ENCODE data around the gene TBCB.

The TBCB gene

DNA sequence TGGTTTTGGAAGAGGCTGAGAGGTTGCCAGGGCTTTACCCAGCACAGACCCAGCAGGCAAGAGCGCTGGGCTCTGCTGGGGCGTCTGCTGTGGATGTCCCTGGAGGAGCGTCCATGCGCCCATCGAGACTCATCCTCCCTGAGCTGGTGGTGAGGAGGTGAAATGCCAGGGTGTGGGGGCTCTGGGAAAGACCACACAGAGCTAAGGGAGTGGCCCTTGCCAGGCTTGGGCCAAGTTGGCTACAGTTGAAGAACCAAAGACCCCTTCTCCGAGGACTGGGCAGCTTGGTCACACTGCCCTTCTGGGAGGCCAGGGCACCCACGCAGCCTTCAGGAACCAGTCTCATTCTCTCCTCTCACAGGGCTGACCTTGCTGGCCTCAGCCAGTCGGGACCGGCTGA is 28.9 kb upstream of the TBCB start:
- no peak for ATAC-seq
- no peak for TF ChIP-seq ZFP30 (CRISPR knock-in tag; IDR thresholded peaks at IDR 0.05)
- no peak for TF ChIP-seq ZNF565 (CRISPR knock-in tag; conservative IDR thresholded peaks at IDR 0.05; ENCODE audit: low read depth)
- TF ChIP-seq PPARA (CRISPR knock-in tag; IDR thresholded peaks at IDR 0.05; ENCODE audit: borderline replicate concordance) = no peak
- TF ChIP-seq, protein P1, sequence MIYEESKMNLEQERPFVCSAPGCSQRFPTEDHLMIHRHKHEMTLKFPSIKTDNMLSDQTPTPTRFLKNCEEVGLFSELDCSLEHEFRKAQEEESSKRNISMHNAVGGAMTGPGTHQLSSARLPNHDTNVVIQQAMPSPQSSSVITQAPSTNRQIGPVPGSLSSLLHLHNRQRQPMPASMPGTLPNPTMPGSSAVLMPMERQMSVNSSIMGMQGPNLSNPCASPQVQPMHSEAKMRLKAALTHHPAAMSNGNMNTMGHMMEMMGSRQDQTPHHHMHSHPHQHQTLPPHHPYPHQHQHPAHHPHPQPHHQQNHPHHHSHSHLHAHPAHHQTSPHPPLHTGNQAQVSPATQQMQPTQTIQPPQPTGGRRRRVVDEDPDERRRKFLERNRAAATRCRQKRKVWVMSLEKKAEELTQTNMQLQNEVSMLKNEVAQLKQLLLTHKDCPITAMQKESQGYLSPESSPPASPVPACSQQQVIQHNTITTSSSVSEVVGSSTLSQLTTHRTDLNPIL (CRISPR knock-in tag; IDR thresholded peaks at IDR 0.05; ENCODE audit: low read depth) = no peak
- TF ChIP-seq, protein P2, sequence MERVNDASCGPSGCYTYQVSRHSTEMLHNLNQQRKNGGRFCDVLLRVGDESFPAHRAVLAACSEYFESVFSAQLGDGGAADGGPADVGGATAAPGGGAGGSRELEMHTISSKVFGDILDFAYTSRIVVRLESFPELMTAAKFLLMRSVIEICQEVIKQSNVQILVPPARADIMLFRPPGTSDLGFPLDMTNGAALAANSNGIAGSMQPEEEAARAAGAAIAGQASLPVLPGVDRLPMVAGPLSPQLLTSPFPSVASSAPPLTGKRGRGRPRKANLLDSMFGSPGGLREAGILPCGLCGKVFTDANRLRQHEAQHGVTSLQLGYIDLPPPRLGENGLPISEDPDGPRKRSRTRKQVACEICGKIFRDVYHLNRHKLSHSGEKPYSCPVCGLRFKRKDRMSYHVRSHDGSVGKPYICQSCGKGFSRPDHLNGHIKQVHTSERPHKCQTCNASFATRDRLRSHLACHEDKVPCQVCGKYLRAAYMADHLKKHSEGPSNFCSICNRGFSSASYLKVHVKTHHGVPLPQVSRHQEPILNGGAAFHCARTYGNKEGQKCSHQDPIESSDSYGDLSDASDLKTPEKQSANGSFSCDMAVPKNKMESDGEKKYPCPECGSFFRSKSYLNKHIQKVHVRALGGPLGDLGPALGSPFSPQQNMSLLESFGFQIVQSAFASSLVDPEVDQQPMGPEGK (CRISPR knock-in tag; IDR thresholded peaks at IDR 0.05; ENCODE audit: borderline replicate concordance) = no peak
- no peak for TF ChIP-seq ZNF8 (CRISPR knock-in tag; IDR thresholded peaks at IDR 0.05)
- TF ChIP-seq OSR1 (CRISPR knock-in tag; IDR thresholded peaks at IDR 0.05) = no peak
- no peak for TF ChIP-seq ZFP3 (CRISPR knock-in tag; IDR thresholded peaks at IDR 0.05)
- TF ChIP-seq SNAI2 (CRISPR knock-in tag; IDR thresholded peaks at IDR 0.05) = no peak
- no peak for TF ChIP-seq ISL1 (CRISPR knock-in tag; IDR thresholded peaks at IDR 0.05)
- TF ChIP-seq TOX (CRISPR knock-in tag; IDR thresholded peaks at IDR 0.05; ENCODE audit: borderline replicate concordance) = no peak
- TF ChIP-seq, protein P3, sequence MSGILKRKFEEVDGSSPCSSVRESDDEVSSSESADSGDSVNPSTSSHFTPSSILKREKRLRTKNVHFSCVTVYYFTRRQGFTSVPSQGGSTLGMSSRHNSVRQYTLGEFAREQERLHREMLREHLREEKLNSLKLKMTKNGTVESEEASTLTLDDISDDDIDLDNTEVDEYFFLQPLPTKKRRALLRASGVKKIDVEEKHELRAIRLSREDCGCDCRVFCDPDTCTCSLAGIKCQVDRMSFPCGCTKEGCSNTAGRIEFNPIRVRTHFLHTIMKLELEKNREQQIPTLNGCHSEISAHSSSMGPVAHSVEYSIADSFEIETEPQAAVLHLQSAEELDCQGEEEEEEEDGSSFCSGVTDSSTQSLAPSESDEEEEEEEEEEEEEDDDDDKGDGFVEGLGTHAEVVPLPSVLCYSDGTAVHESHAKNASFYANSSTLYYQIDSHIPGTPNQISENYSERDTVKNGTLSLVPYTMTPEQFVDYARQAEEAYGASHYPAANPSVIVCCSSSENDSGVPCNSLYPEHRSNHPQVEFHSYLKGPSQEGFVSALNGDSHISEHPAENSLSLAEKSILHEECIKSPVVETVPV (CRISPR knock-in tag; IDR thresholded peaks at IDR 0.05) = no peak
- TF ChIP-seq RARB (CRISPR knock-in tag; IDR thresholded peaks at IDR 0.05) = no peak
- TF ChIP-seq, protein P4, sequence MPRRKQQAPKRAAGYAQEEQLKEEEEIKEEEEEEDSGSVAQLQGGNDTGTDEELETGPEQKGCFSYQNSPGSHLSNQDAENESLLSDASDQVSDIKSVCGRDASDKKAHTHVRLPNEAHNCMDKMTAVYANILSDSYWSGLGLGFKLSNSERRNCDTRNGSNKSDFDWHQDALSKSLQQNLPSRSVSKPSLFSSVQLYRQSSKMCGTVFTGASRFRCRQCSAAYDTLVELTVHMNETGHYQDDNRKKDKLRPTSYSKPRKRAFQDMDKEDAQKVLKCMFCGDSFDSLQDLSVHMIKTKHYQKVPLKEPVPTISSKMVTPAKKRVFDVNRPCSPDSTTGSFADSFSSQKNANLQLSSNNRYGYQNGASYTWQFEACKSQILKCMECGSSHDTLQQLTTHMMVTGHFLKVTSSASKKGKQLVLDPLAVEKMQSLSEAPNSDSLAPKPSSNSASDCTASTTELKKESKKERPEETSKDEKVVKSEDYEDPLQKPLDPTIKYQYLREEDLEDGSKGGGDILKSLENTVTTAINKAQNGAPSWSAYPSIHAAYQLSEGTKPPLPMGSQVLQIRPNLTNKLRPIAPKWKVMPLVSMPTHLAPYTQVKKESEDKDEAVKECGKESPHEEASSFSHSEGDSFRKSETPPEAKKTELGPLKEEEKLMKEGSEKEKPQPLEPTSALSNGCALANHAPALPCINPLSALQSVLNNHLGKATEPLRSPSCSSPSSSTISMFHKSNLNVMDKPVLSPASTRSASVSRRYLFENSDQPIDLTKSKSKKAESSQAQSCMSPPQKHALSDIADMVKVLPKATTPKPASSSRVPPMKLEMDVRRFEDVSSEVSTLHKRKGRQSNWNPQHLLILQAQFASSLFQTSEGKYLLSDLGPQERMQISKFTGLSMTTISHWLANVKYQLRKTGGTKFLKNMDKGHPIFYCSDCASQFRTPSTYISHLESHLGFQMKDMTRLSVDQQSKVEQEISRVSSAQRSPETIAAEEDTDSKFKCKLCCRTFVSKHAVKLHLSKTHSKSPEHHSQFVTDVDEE (CRISPR knock-in tag; IDR thresholded peaks at IDR 0.05) = no peak

DNA sequence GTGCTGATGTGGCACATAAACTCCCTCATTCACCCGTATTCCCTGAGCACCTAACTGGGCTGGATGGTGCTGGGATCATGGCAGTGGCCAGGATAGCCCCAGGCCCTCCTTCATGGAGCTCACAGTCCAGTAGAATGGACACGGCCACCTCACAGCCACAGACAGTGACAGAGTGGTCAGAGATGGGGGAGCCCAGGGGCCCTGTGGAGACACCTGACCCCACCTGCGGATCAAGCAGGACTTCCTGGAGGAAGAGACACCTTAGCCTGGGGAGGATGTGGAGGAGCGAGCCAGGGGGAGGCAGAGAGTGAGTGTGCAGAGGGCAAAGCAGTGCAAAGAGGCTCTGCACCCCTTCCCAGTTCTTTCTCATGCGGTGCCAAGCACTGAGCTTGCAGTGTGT is 25.4 kb upstream of the TBCB start:
- TF ChIP-seq ARNTL (CRISPR knock-in tag; IDR thresholded peaks at IDR 0.05; ENCODE audit: borderline replicate concordance, low read depth) (no peak), PPARA (CRISPR knock-in tag; IDR thresholded peaks at IDR 0.05; ENCODE audit: borderline replicate concordance) (no peak), CSDC2 (CRISPR knock-in tag; IDR thresholded peaks at IDR 0.05) (no peak)
- TF ChIP-seq, protein P1 (CRISPR knock-in tag; IDR thresholded peaks at IDR 0.05; ENCODE audit: low read depth) = no peak
- TF ChIP-seq, protein P5, sequence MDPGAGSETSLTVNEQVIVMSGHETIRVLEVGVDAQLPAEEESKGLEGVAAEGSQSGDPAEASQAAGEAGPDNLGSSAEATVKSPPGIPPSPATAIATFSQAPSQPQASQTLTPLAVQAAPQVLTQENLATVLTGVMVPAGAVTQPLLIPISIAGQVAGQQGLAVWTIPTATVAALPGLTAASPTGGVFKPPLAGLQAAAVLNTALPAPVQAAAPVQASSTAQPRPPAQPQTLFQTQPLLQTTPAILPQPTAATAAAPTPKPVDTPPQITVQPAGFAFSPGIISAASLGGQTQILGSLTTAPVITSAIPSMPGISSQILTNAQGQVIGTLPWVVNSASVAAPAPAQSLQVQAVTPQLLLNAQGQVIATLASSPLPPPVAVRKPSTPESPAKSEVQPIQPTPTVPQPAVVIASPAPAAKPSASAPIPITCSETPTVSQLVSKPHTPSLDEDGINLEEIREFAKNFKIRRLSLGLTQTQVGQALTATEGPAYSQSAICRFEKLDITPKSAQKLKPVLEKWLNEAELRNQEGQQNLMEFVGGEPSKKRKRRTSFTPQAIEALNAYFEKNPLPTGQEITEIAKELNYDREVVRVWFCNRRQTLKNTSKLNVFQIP (CRISPR knock-in tag; IDR thresholded peaks at IDR 0.05; ENCODE audit: borderline replicate concordance, low read depth) = no peak
- no peak for ATAC-seq

DNA sequence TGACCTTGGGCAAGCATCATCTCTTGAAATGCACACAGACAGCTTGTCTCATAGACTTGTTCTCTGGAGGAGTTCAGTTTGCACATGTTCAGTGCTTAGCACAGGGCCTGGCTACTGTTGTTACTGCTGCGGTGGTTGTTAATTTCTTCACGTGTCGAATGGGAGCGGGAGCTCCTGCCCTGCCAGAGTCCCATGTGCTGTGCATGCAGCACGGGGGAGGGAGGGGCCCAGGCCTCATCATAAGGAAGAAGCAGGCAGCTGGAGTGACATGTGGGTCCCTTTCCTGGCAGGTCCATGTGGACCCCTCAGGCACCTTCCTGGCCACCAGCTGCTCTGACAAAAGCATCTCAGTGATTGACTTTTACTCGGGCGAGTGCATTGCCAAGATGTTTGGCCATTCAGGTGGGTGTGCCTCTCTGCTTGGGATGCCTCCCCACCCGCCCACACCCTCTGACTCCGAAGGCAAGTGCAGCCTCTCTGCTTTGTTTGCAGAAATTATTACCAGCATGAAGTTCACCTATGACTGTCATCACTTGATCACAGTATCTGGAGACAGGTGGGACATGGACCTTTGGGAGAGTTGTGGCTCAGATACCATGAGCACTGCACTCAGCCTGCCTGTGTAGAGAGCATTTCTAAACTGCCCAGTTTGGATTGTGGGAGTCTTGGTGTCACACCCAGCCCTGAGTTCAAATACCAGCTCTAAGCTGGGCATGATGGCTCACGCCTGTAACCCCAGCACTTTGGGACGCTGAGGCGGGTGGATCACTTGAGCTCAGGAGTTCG is 24.2 kb upstream of the TBCB start:
- ATAC-seq = no peak
- TF ChIP-seq ZNF8 (CRISPR knock-in tag; IDR thresholded peaks at IDR 0.05) = no peak
- no peak for TF ChIP-seq ISL1 (CRISPR knock-in tag; IDR thresholded peaks at IDR 0.05)
- TF ChIP-seq, protein P2 (CRISPR knock-in tag; IDR thresholded peaks at IDR 0.05; ENCODE audit: borderline replicate concordance) = no peak
